ENCODE measurements around the gene CMTM1. TPM values are rescaled to one million over a fixed set of nuclear protein-coding genes. Genes with fewer than 3 reads are reported as not detected.
"Not testable (repeated sequence)": the region's sequence is repeated elsewhere in the genome, so short reads cannot be mapped to it uniquely, and the experiment has no call there.

Gene CMTM1
- polyA plus RNA-seq, 4 donors = 0.36 to 2.4 TPM; not detected in 2

DNA sequence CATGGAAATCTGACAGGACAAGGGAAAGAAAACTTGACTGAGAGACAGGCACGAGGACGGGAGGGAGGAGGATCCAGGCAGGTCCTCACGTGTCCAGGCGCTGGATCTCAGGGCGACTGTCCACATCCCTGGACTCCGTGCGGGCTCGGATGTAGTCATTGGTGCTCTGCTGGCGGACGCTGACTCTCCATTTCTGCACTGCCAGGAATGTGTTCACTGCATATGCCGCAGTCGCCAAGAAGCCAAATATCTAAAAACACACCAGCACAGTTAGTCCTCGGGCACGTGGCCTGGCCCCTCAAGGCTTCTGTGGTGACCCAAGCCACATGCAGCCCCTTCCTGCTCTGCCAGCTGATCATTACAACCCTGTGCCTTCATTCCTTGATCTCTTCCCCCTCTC is 55.7 kb downstream of the CMTM1 start:
- Histone ChIP-seq H3K27me3 (ENCODE audit: control insufficient read depth in 3 of 3, insufficient read depth in 3 of 3, low read length in 3 of 3) (no peaks in the 10 kb centered on the region), H3K36me3 (ENCODE audit: control insufficient read depth in 3 of 3, insufficient read depth in 2 of 3, low read depth in 1 of 3, low read length in 3 of 3) (peaks cover 5 to 42% (median 6%) of the 10 kb centered on the region in 3 donors), H3K27ac (ENCODE audit: low read depth in 1 of 3, low read length in 2 of 3) (no peak overlapping the region), H3K9me3 (ENCODE audit: control insufficient read depth in 2 of 2, insufficient read depth in 1 of 2, low read depth in 1 of 2, low read length in 1 of 2) (no peaks in the 10 kb centered on the region), H3K4me3 (ENCODE audit: low read depth in 1 of 3, low read length in 3 of 3) (no peak overlapping the region), H3K4me1 (ENCODE audit: control insufficient read depth in 3 of 3, insufficient read depth in 2 of 3, low read depth in 1 of 3, low read length in 2 of 3) (peaks cover 0 to 4% (median 0%) of the 10 kb centered on the region in 3 donors)
- DNase-seq = no peak
- FAIRE-seq = no peak
- WGBS, 3 donors = 94 to 96% (median 96%) methylated on average over 14 of the region's 14 CpGs

DNA sequence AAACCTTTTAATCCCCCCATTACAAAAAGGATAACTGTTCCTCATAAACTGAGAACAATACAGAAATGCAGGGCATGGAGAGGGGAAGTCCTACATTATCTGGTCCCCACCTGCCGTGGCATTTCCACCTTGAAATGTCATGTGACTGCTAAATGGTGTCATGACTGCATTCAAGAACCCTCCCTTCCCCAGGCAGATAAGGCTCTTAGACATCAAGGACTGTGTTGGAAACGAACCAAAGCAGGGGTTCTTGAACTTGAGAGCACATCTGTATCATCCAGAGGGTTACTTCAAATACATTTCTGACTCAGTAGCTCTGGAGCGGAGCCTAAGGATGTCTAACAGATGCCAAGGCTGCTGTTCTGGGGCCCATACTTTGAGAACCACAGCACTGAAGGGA is 56.6 kb downstream of the CMTM1 start:
- no peak overlapping the region for H3K4me3 ChIP-seq (ENCODE audit: low read depth in 1 of 3, low read length in 3 of 3)
- no peak for FAIRE-seq
- 49 to 67% (median 51%) methylated on average over 3 of the region's 3 CpGs for WGBS, 3 donors

DNA sequence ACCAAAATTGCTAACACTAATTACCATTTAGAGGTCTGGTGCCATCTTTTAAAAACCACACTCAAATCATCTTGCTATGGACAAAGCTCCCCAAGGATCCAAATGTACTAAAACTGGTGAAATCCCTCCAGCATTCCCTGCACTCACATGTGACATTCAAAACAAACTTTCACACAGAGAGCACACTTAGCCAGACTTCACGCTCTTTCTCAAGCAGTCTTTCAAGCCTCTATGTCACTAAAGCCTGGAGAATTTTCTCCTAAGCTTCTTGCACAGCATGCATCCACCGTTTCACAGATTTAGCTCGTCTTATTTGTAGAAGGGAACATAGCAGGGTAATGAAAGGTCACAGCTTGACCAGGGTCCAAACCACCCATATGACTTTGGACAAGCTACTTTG is 57.5 kb downstream of the CMTM1 start:
- Histone ChIP-seq H3K9me3 (ENCODE audit: control insufficient read depth in 2 of 2, insufficient read depth in 1 of 2, low read depth in 1 of 2, low read length in 1 of 2) (no peaks in the 10 kb centered on the region), H3K36me3 (ENCODE audit: control insufficient read depth in 3 of 3, insufficient read depth in 2 of 3, low read depth in 1 of 3, low read length in 3 of 3) (peaks cover 5 to 32% (median 6%) of the 10 kb centered on the region in 3 donors), H3K27ac (ENCODE audit: low read depth in 1 of 3, low read length in 2 of 3) (no peak overlapping the region), H3K4me1 (ENCODE audit: control insufficient read depth in 3 of 3, insufficient read depth in 2 of 3, low read depth in 1 of 3, low read length in 2 of 3) (no peaks in the 10 kb centered on the region), H3K4me3 (ENCODE audit: low read depth in 1 of 3, low read length in 3 of 3) (no peak overlapping the region), H3K27me3 (ENCODE audit: control insufficient read depth in 3 of 3, insufficient read depth in 3 of 3, low read length in 3 of 3) (no peaks in the 10 kb centered on the region)
- FAIRE-seq (no peak), DNase-seq (no peak)
- WGBS, 3 donors = 84 to 93% (median 90%) methylated on average over 3 of the region's 3 CpGs

More for the DNA sequence above, 56.6 kb downstream of the CMTM1 start:
- H3K27me3 ChIP-seq (ENCODE audit: control insufficient read depth in 3 of 3, insufficient read depth in 3 of 3, low read length in 3 of 3) = no peaks in the 10 kb centered on the region
- H3K4me1 ChIP-seq (ENCODE audit: control insufficient read depth in 3 of 3, insufficient read depth in 2 of 3, low read depth in 1 of 3, low read length in 2 of 3) = peaks cover 0 to 4% (median 0%) of the 10 kb centered on the region in 3 donors
- H3K27ac ChIP-seq (ENCODE audit: low read depth in 1 of 3, low read length in 2 of 3) = no peak overlapping the region
- DNase-seq = peak in 1 of 2 donors; percentile 30
- peaks cover 5 to 38% (median 6%) of the 10 kb centered on the region in 3 donors for H3K36me3 ChIP-seq (ENCODE audit: control insufficient read depth in 3 of 3, insufficient read depth in 2 of 3, low read depth in 1 of 3, low read length in 3 of 3)
- H3K9me3 ChIP-seq (ENCODE audit: control insufficient read depth in 2 of 2, insufficient read depth in 1 of 2, low read depth in 1 of 2, low read length in 1 of 2) = no peaks in the 10 kb centered on the region

DNA sequence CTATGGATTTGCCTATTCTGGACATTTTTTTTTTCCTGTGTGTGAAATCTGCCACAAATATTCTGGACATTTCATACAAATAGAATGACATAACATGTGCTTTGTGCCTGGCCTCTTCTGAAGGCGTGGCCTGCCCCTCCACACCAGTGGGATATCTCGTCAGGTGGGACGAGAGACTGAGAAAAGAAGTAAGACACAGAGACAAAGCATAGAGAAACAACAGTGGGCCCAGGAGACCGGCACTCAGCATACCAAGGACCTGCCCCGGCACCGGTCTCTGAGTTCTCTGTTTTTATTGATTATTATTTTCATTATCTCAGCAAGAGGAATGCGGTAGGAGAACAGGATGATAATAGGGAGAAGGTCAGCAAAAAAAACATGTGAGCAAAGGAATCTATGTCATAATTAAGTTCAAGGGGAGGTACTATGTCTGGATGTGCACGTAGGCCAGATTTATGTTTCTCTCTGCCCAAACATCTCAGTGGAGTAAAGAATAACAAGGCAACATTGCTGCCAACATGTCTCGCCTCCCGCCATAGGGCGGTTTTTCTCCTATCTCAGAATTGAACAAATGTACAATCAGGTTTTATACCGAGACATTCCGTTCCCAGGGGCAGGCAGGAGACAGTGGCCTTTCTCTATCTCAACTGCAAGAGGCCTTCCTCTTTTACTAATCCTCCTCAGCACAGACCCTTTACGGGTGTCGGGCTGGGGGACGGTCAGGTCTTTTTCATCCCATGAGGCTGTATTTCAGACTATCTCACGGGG is 61.6 kb downstream of the CMTM1 start:
- H3K27me3 ChIP-seq (ENCODE audit: control insufficient read depth in 3 of 3, insufficient read depth in 3 of 3, low read length in 3 of 3); FAIRE-seq; H3K9me3 ChIP-seq (ENCODE audit: control insufficient read depth in 2 of 2, insufficient read depth in 1 of 2, low read depth in 1 of 2, low read length in 1 of 2); H3K4me1 ChIP-seq (ENCODE audit: control insufficient read depth in 3 of 3, insufficient read depth in 2 of 3, low read depth in 1 of 3, low read length in 2 of 3); H3K4me3 ChIP-seq (ENCODE audit: low read depth in 1 of 3, low read length in 3 of 3): not testable (repeated sequence)
- Histone ChIP-seq H3K36me3 (ENCODE audit: control insufficient read depth in 3 of 3, insufficient read depth in 2 of 3, low read depth in 1 of 3, low read length in 3 of 3) (peaks cover 0 to 22% (median 5%) of the 10 kb centered on the region in 3 donors), H3K27ac (ENCODE audit: low read depth in 1 of 3, low read length in 2 of 3) (peak overlapping the region in 1 of 3 donors; percentile 37)
- 86 to 93% (median 92%) methylated on average over 16 to 17 of the region's 17 CpGs for WGBS, 3 donors
- DNase-seq = peak in 1 of 2 donors; percentile 17

Other genes with a start within 250 kb of the CMTM1 start
- 10 to 100 TPM in 2 of 4 donors, under 1 TPM in 2; 0.45 to 28.8 (median 7.6) TPM for gene CDH5, start 199.7 kb upstream of the CMTM1 start, polyA plus RNA-seq
- gene BEAN1, start 139.1 kb upstream of the CMTM1 start, polyA plus RNA-seq = under 1 TPM in 2 of 4 donors, not detected in 2; 0.59 to 0.64 TPM
- 10 to 100 TPM in 3 of 4 donors, 1 to 10 TPM in 1; 9.2 to 21.3 (median 12.6) TPM for gene TK2, start 16.3 kb upstream of the CMTM1 start, polyA plus RNA-seq
- gene CKLF, start 13.9 kb upstream of the CMTM1 start, polyA plus RNA-seq = 10 to 100 TPM; 24.7 to 55.1 (median 35.4) TPM
- gene CMTM2, start 13.0 kb downstream of the CMTM1 start, polyA plus RNA-seq = under 1 TPM in 2 of 4 donors, not detected in 2; 0.07 to 0.19 TPM
- 10 to 100 TPM in 2 of 4 donors, 1 to 10 TPM in 2; 2.2 to 14.7 (median 11.0) TPM for gene CMTM3, start 38.3 kb downstream of the CMTM1 start, polyA plus RNA-seq
- 10 to 100 TPM; 21.1 to 54.3 (median 43.0) TPM for gene CMTM4, start 130.3 kb downstream of the CMTM1 start, polyA plus RNA-seq
- gene DYNC1LI2, start 185.2 kb downstream of the CMTM1 start, polyA plus RNA-seq = 10 to 100 TPM; 37.8 to 92.9 (median 62.6) TPM
- gene TERB1, start 235.1 kb downstream of the CMTM1 start, polyA plus RNA-seq = under 1 TPM in 1 of 4 donors, not detected in 3; 0.04 TPM

All from small intestine (tissue), 7 donors.